GM18526 (cell line): ENCODE results near the gene TTC31.

Experiments used
- POLR2A ChIP-seq: IDR thresholded peaks from 3 replicates; pipeline ENCODE4 v1.6.1; 2011; ENCODE audit not compliant: insufficient read length; ENCODE audit errors: extremely low read depth

TTC31 gene

GRCh38 chr2:74526649-74527230 lies 43.9 kb downstream of the TTC31 start:
- no peak for TF ChIP-seq POLR2A

GRCh38 chr2:74527741-74528140 lies 44.9 kb downstream of the TTC31 start:
- TF ChIP-seq POLR2A: no peak

DNA sequence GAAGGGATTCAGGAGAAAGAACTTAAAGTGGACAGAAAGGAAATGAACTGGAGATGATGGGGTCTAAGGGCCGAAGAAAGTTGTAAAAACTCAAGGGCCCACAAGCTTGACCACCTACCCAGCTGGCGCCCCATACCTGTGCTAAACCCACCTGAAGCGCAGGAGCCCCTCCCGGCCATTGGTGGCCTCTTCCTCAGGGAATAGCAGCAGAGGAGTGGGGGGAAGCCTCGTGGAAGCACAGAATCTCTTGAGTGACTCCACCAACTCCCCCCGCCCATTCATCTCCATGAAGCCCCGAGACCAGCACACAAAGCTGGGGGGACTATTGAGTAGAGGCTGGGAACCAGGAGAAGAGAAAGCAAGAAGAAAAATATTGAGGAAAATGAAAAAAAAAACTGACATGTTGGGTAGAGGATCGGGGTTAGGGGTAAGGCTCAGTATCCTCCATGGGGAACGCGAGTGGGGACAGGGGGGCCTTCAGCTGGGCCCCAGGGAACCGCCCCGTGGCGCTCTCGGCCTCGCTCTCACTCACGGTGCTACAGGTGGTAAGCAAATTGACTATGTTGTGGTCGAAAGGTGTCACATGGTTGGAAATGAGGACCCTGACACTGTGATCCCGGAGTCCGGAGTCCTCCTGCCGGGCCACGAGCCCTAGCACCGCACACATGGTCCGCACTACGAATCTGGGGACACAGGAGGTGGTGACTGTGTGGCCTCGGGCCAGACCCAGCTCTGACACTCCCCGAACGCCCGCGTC lies 45.9 kb downstream of the TTC31 start:
- TF ChIP-seq POLR2A: no peak

GRCh38 chr2:74529357-74530238 lies 46.7 kb downstream of the TTC31 start, which contains the start of the genes AUP1 and HTRA2:
AUP1 (minus strand) TSS chr2:74529706; CDS start chr2:74529629, 77 bp downstream.
HTRA2 (plus strand) TSS chr2:74529933; CDS start chr2:74530007, 74 bp downstream.
- peak; percentile 95 for TF ChIP-seq POLR2A

DNA sequence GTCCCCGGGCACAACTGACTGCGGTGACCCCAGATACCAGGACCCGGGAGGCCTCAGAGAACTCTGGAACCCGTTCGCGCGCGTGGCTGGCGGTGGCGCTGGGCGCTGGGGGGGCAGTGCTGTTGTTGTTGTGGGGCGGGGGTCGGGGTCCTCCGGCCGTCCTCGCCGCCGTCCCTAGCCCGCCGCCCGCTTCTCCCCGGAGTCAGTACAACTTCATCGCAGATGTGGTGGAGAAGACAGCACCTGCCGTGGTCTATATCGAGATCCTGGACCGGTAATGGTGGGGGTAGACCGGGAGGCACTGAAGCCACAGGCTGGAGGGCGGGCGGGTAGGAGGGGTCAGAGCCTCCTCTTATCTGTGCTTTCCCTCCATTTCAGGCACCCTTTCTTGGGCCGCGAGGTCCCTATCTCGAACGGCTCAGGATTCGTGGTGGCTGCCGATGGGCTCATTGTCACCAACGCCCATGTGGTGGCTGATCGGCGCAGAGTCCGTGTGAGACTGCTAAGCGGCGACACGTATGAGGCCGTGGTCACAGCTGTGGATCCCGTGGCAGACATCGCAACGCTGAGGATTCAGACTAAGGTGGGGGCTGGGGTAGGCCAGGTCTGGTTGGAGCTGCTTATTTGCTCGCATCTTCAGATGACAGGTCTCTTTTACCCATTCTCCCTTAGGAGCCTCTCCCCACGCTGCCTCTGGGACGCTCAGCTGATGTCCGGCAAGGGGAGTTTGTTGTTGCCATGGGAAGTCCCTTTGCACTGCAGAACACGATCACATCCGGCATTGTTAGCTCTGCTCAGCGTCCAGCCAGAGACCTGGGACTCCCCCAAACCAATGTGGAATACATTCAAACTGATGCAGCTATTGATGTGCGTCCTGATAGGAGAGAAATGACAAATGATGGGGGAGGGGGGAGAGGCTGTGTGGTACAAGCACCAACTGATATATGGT lies 47.6 kb downstream of the TTC31 start:
- TF ChIP-seq POLR2A: no peak

DNA sequence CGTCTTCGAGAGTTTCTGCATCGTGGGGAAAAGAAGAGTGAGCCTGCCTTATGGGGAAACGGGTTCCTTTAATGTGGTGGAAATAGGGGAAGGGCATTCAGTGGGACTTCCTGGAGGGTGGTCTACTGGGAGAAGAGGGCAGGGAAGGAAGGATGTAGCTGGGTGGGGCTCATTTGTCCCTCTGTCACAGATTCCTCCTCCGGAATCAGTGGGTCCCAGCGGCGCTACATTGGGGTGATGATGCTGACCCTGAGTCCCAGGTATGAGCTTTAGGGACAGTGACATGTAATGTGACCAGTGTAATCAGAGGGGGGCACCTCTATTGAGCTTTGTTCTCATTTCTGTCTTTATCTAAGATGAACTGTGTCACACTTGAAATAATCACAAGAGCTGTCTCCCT lies 48.8 kb downstream of the TTC31 start:
- no peak for TF ChIP-seq POLR2A

DNA sequence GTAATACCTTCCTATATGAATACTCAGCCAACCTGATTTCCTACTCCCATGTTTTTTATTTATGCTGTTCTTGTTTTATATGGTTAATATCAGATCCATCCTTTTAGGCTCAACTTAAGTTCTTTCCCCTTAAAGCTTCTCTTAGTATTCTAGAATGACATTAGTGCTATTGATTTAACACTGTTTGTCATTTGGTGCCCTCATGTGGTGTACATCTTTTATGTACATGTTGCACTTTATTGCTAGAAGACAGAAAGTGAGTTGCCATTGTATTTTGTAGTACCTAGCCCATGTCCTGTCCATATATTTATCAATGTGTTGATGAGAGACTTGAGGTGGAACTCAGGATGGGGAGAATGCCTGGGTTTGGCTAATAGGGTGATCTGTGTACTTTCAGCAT lies 49.3 kb downstream of the TTC31 start:
- no peak for TF ChIP-seq POLR2A

- TF ChIP-seq POLR2A: no peak
Observed at GRCh38 chr2:74533464-74533863, 50.6 kb downstream of the TTC31 start.

DNA sequence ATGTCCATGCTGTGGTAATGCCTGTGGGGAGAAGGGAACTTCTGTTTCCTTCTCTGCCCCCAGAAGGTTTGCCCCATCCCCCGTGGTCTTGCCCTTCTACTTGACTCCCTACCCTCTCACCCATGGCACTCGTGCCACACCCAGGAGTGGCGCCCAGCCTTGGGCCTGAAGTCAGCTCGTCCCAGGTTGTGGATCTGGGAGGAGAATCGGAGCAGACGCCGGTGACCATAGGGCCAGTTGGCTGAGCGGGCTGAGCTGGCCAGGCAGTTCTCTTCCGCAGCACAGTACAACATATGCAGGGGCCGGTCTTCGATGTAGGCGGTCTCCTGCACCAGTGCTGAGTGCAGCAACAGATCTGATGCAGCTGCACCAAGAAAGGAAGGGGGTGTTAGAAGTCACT lies 51.5 kb downstream of the TTC31 start:
- TF ChIP-seq POLR2A: no peak

DNA sequence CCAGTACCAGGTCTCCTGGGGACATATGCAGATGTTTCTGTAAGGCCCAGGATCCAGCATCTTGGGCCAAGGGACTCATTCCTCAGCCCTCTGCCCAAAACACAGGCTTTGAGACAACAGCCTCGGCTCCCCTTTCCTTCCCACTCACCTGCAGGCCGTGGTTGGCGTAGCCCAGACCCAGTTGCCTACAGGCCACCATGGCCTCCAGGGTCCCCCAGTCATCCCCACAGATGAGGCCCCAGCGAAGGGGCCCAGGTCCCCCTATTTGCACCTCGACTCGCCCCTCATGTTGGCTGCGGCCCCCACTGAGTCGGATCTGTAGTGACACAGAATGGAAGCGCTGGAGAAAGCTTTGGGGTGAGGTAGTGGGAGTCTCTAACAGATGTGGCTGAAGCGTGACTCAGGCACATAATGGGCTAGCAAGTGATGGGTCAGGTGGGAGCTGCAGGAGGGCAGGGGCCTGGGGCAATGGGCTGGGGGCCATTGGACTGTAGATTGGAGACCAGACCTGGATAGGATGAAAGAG lies 52.6 kb downstream of the TTC31 start:
- TF ChIP-seq POLR2A: no peak

DNA sequence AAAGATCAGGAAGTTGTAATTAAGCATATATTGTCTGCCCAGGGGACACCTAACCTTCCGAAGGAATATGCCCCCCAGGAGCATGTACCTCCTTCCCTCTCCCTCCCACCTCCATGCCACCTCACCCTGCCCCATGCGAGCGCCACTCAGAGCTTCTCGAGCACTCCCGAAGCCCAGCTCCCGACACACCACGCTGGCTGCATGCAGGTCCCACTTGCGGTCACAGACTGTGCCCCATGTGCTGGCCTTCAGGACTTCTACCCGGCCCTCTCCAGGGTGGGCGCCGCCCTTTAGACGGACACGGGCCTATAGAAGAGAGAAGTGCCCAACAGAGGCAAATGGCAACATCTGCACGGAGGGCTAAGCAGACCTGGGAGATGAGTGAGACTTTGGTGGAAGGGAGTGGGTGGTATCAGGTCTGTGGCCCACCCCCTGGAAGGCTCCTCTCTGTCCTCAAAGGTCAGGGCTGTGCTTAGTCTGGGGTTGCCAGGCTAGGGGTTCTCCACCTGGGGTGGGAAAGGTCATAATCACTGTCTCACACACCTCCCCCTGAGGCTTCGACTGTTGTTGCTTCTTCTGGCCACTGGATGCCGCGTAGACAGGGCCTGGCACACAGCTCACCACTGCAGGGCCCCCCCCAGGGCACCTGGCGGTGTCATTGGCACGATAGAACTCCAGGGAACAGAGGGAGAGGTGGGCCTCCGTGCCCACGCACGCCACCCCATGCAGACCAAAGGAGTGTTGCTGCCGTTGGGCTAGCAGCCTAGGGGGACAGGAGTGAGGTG lies 53.5 kb downstream of the TTC31 start:
- no peak for TF ChIP-seq POLR2A

DNA sequence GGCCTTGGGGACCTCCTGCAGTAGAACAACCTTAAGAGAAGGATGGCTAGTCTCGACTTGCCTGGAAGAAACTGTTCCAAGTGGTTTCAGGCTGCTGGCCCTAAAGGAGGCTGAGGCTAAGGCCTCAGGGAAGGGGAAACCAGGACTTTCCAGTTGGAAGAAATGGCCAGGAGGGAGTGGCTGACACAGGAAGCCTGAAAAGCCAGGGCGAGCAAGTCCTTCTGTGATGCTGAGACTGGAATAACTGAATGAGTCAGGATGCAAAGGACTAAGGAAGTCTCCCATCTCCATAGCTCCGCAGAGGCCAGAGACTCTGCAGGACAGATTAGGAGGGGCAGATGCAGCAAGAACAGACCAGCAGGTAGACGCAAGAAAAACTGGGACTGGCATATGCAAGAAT lies 54.3 kb downstream of the TTC31 start:
- TF ChIP-seq POLR2A: no peak

GRCh38 chr2:74538881-74539339 lies 56.0 kb downstream of the TTC31 start:
- no peak for TF ChIP-seq POLR2A
